ENCODE measurements around the gene CCDC87. TPM values are rescaled to one million over a fixed set of nuclear protein-coding genes. Genes with fewer than 3 reads are reported as not detected.

Gene CCDC87
- total RNA-seq, 1 donor from 2014 or later: 0.31 TPM

DNA sequence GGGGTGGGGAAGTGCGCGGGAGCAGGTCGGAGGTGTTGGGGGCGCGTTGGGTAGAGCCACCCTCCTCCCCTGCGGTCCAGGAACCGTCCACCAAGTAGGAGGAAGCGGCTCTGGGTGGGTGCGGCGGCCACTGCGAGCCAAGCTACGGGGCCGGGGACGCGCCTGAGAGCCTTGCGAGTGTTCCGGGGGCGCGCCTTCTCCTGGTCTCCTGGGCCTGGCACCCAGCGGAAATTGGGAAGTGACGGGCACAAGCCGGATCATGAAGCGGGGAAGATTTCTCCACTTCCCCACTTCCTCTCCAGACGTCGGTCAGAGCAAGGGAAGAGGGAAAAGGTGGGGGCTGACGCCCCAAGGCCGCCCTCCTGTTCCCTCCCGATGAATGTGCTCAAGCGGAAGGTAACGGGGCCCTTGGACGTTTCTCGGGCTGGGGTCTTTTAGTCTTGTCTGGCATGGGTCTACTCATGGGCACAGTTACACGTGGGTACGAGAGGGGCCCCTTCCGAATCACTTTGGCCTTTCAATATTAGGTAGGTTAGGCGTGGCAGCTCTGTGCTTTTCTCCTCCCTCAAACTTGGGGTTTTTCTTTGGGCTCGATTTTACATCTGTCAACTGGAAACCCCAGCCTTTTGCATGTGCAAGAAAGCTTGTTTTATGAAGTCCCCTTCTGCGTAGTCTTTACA lies 24.4 kb upstream of the CCDC87 start:
- TF ChIP-seq, protein P1, sequence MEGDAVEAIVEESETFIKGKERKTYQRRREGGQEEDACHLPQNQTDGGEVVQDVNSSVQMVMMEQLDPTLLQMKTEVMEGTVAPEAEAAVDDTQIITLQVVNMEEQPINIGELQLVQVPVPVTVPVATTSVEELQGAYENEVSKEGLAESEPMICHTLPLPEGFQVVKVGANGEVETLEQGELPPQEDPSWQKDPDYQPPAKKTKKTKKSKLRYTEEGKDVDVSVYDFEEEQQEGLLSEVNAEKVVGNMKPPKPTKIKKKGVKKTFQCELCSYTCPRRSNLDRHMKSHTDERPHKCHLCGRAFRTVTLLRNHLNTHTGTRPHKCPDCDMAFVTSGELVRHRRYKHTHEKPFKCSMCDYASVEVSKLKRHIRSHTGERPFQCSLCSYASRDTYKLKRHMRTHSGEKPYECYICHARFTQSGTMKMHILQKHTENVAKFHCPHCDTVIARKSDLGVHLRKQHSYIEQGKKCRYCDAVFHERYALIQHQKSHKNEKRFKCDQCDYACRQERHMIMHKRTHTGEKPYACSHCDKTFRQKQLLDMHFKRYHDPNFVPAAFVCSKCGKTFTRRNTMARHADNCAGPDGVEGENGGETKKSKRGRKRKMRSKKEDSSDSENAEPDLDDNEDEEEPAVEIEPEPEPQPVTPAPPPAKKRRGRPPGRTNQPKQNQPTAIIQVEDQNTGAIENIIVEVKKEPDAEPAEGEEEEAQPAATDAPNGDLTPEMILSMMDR (IDR thresholded peaks at IDR 0.05): no peak
- Mint-ChIP-seq H3K4me3 (peak overlapping the region; percentile 98), H3K4me1 (peaks cover 62% of the 10 kb centered on the region), H3K9me3 (no peaks in the 10 kb centered on the region), H3K36me3 (ENCODE audit: low read depth) (peaks cover 44% of the 10 kb centered on the region), H3K27ac (peak overlapping the region; percentile 99), H3K27me3 (no peaks in the 10 kb centered on the region)
- intact Hi-C loops (cut with micrococcal nuclease): loop anchor here (1.0 to 10.0 kb wide), 5 partner anchors 11 to 890 kb away; partner anchors contain the start of genes ACTN3, CDK2AP2, KDM2A and MRPL11
- DNase-seq (no peak), ATAC-seq (ENCODE audit: low read depth) (no peak)
- CTCF ChIA-PET: interaction anchor here (0.8 to 1.9 kb wide), 6 partner anchors 21 to 61 kb away, joined by 3 to 13 read pairs (median 5); partner anchors contain the start of genes RBM4 and RBM4B
- POLR2A ChIA-PET: interaction anchor here (0.5 to 14.8 kb wide), 30 partner anchors 8 to 842 kb away, joined by 3 to 272 read pairs (median 5); partner anchors contain the start of genes ACTN3, BBS1, BRMS1 and CCDC87

DNA sequence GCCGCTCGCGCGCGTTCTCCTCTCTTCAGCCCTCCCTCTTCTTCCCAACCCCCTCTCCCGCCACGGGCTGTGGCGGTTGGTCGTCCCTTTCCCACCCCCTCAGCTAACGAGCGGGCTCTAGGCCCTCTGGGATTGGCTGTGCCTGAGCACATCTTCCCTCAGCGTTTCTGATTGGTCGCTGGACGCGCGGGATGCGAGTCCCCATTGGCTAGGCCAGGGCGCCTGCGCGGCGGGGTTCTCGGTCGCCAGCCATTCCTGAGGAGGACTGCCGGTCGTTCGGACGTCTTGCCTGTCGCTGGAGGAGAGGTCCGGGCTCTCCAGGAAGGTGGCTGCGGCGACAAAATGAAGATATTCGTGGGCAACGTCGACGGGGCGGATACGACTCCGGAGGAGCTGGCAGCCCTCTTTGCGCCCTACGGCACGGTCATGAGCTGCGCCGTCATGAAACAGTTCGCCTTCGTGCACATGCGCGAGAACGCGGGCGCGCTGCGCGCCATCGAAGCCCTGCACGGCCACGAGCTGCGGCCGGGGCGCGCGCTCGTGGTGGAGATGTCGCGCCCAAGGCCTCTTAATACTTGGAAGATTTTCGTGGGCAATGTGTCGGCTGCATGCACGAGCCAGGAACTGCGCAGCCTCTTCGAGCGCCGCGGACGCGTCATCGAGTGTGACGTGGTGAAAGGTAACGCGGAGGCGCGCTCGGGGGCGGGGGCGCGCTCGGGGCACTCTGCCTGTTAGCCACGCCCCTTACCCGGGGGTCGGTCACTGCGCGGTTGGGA lies 23.7 kb upstream of the CCDC87 start, which contains the start of gene RBM14:
Gene RBM14 (plus strand): TSS at position 252 of the 776 bp plus-strand sequence. CDS start 91 bp downstream, at position 343.
- ChIA-PET CTCF (interaction anchor here (1.3 to 1.9 kb wide), 4 partner anchors 22 to 61 kb away, joined by 5 to 13 read pairs (median 5); partner anchors contain the start of genes RBM4 and RBM4B), POLR2A (interaction anchor here (0.5 to 14.8 kb wide), 34 partner anchors 8 to 1029 kb away, joined by 3 to 272 read pairs (median 5); partner anchors contain the start of genes ACTN3, BBS1, BRMS1 and CCDC87)
- peaks cover 42% of the 10 kb centered on the region for H3K36me3 Mint-ChIP-seq (ENCODE audit: low read depth)
- peak; percentile 97 for DNase-seq
- H3K9me3 Mint-ChIP-seq: no peaks in the 10 kb centered on the region
- ATAC-seq (ENCODE audit: low read depth): peak; percentile 88
- H3K27ac Mint-ChIP-seq: peak within 1 kb of the TSS; percentile 99
- TF ChIP-seq, protein P1 (IDR thresholded peaks at IDR 0.05): no peak
- intact Hi-C loops (cut with micrococcal nuclease): loop anchor here (1.0 to 10.0 kb wide), 9 partner anchors 8 to 891 kb away; partner anchors contain the start of genes ACTN3, CCDC87, CCS and CDK2AP2
- no peaks in the 10 kb centered on the region for H3K27me3 Mint-ChIP-seq
- H3K4me3 Mint-ChIP-seq: peak within 1 kb of the TSS; percentile 98
- H3K4me1 Mint-ChIP-seq: peaks cover 63% of the 10 kb centered on the region

DNA sequence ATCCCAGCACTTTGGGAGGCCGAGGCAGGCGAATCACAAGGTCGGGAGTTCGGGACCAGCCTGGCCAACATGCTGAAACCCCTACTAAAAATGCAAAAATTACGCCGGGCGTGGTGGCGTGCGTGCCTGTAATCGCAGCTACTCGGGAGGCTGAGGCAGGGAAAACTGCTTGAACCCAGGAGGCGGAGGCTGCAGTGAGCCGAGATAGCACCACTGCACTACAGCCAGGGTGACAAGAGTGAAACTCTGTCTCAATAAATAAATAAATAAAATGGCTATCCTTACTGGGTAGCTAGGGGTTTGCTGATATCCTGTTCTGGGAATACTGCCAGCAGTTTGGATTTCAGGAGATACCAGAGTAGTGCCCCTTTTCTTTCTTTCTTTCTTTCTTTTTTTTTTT lies 21.2 kb upstream of the CCDC87 start:
- POLR2A ChIA-PET: interaction anchor here (0.6 to 1.7 kb wide), 4 partner anchors 22 to 1390 kb away, joined by 3 to 9 read pairs (median 4); partner anchors contain the start of genes CCDC87 and RBM4
- H3K9me3 Mint-ChIP-seq: no peaks in the 10 kb centered on the region
- no peak overlapping the region for H3K4me3 Mint-ChIP-seq
- TF ChIP-seq, protein P1 (IDR thresholded peaks at IDR 0.05): no peak
- H3K27me3 Mint-ChIP-seq: no peaks in the 10 kb centered on the region
- H3K4me1 Mint-ChIP-seq: peaks cover 61% of the 10 kb centered on the region
- ATAC-seq (ENCODE audit: low read depth) (no peak), DNase-seq (no peak)
- intact Hi-C loops (cut with micrococcal nuclease): loop anchor here (10.0 kb wide), 1 partner anchor 501 kb away; the partner anchor contains the start of gene KDM2A
- CTCF ChIA-PET: no interaction called here
- no peak overlapping the region for H3K27ac Mint-ChIP-seq
- peaks cover 26% of the 10 kb centered on the region for H3K36me3 Mint-ChIP-seq (ENCODE audit: low read depth)

DNA sequence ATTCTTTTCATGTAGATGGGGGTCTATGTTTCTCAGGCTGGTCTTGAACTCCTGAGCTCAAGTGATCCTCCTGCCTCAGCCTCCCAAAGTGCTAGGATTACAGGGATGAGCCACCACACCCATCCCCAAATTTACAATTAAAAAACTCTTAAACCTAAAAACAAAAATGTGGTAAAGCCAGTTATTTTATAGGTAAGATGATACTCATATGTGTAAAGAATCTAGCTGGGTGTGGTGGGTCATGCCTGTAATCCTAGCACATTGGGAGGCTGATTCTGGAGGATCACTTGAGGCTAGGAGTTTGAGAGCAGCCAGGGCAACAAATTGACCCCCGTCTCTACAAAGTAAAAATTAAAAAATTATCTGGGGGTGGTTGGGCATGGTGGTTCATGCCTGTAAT lies 19.6 kb upstream of the CCDC87 start:
- Mint-ChIP-seq H3K9me3 (no peaks in the 10 kb centered on the region), H3K4me1 (peaks cover 58% of the 10 kb centered on the region), H3K36me3 (ENCODE audit: low read depth) (peaks cover 12% of the 10 kb centered on the region), H3K27me3 (no peaks in the 10 kb centered on the region), H3K27ac (peak overlapping the region; percentile 88), H3K4me3 (no peak overlapping the region)
- DNase-seq (no peak), ATAC-seq (ENCODE audit: low read depth) (no peak)
- TF ChIP-seq, protein P1 (IDR thresholded peaks at IDR 0.05): no peak
- CTCF ChIA-PET: no interaction called here
- POLR2A ChIA-PET: interaction anchor here (0.7 to 4.0 kb wide), 3 partner anchors 10 to 129 kb away, joined by 3 to 47 read pairs (median 3); partner anchors contain the start of gene RBM4B
- intact Hi-C loops (cut with micrococcal nuclease): loop anchor here (10.0 kb wide), 1 partner anchor 502 kb away; the partner anchor contains the start of gene KDM2A
